Neural cell (in vitro differentiated cells): ENCODE data around the gene GPR84. TPM values are rescaled to one million over a fixed set of nuclear protein-coding genes. Genes with fewer than 3 reads are reported as not detected.
A peak's percentile ranks its signal among the peaks of the same experiment; 100 is the strongest.

Source experiments
- H2AFZ ChIP-seq: fragments of 200-600, 300-800 bp; sonication (generic), shearing (Covaris generic); 2 replicates; pipeline ENCODE4 v1.6.0; 2014; ENCODE audit warnings: low read depth, mild to moderate bottlenecking, antibody characterized with exemption, low read length, moderate library complexity
- H3F3A ChIP-seq: fragments of 200-600 bp; shearing (Covaris generic); 2 replicates; pipeline ENCODE4 v1.6.1; 2016; ENCODE audit warnings: mild to moderate bottlenecking, moderate library complexity, mixed read lengths, antibody characterized with exemption, low read length; ENCODE audit not compliant: insufficient read depth, poor library complexity, severe bottlenecking
- H3K27ac ChIP-seq: fragments of 200-600, 300-800 bp; sonication (generic), shearing (Covaris generic); 2 replicates; pipeline ENCODE4 v1.5.1; 2014; ENCODE audit warnings: mild to moderate bottlenecking, low read length, moderate library complexity
- H3K27me3 ChIP-seq: fragments of 300-800, 200-600 bp; sonication (generic), shearing (Covaris generic); 2 replicates; pipeline ENCODE4 v1.6.0; 2014; ENCODE audit warnings: mild to moderate bottlenecking, low read depth, low read length, moderate library complexity; ENCODE audit not compliant: insufficient read depth
- H3K36me3 ChIP-seq: fragments of 300-800, 200-600 bp; sonication (generic), shearing (Covaris generic); 2 replicates; pipeline ENCODE4 v1.5.1; 2014; ENCODE audit warnings: mild to moderate bottlenecking, antibody characterized with exemption, low read length, moderate library complexity; ENCODE audit not compliant: insufficient read depth
- H3K4me2 ChIP-seq: fragments of 300-800, 200-600 bp; sonication (generic), shearing (Covaris generic); 2 replicates; pipeline ENCODE4 v1.6.0; 2014; ENCODE audit warnings: mild to moderate bottlenecking, low read length
- H3K4me3 ChIP-seq: fragments of 300-800, 200-600 bp; sonication (generic), shearing (Covaris generic); 2 replicates; pipeline ENCODE4 v1.5.1; 2014; ENCODE audit warnings: mild to moderate bottlenecking, low read length, moderate library complexity
- H3K79me2 ChIP-seq: fragments of 200-600 bp; shearing (Covaris generic); replicated peaks from 2 replicates; pipeline ENCODE4 v1.6.0; 2014; ENCODE audit warnings: mild to moderate bottlenecking, low read length, moderate library complexity; ENCODE audit not compliant: insufficient read depth
- H3K9ac ChIP-seq: fragments of 300-800, 200-600 bp; sonication (generic), shearing (Covaris generic); 2 replicates; pipeline ENCODE4 v1.6.1; 2016; ENCODE audit warnings: mild to moderate bottlenecking, low read length, mixed read lengths
- H3K9me2 ChIP-seq: fragments of 200-600 bp; shearing (Covaris generic); 2 replicates; pipeline ENCODE4 v1.6.1; 2016; ENCODE audit warnings: mild to moderate bottlenecking, low read length, mixed read lengths; ENCODE audit not compliant: insufficient read depth
- H3K9me3 ChIP-seq: fragments of 200-600, 300-800 bp; sonication (generic), shearing (Covaris generic); 2 replicates; pipeline ENCODE4 v1.6.1; 2016; ENCODE audit warnings: mild to moderate bottlenecking, mixed run types, low read length, moderate library complexity, mixed read lengths
- H4K20me1 ChIP-seq: fragments of 200-600 bp; shearing (Covaris generic); 2 replicates; pipeline ENCODE4 v1.6.1; 2016; ENCODE audit warnings: mild to moderate bottlenecking, mixed run types; ENCODE audit not compliant: insufficient read depth
- CTCF ChIP-seq: fragments of 450-650 bp; IDR thresholded peaks from 2 replicates; pipeline ENCODE4 v1.5.1; 2014; ENCODE audit warnings: antibody characterized with exemption, mild to moderate bottlenecking, moderate library complexity; ENCODE audit not compliant: poor library complexity, severe bottlenecking
- EP300 ChIP-seq: fragments of 450-650 bp; conservative IDR thresholded peaks from 2 replicates; pipeline ENCODE4 v1.6.1; 2014; ENCODE audit warnings: antibody characterized with exemption, mild to moderate bottlenecking, moderate library complexity; ENCODE audit not compliant: poor library complexity, severe bottlenecking
- EZH2 ChIP-seq: fragments of 200-600, 300-800 bp; shearing (Covaris generic), sonication (generic); IDR thresholded peaks from 2 replicates; pipeline ENCODE4 v1.6.1; 2014; ENCODE audit warnings: antibody characterized with exemption, low read length, borderline replicate concordance, mild to moderate bottlenecking; ENCODE audit not compliant: insufficient read depth, poor library complexity, severe bottlenecking
- MXI1 ChIP-seq: fragments of 450-650 bp; conservative IDR thresholded peaks from 2 replicates; pipeline ENCODE4 v1.6.1; 2014; ENCODE audit warnings: antibody characterized with exemption, mild to moderate bottlenecking; ENCODE audit not compliant: poor library complexity, severe bottlenecking
- POLR2AphosphoS5 ChIP-seq: IDR thresholded peaks from 2 replicates; pipeline ENCODE4 v1.6.1; 2012
- RAD21 ChIP-seq: fragments of 450-650 bp; conservative IDR thresholded peaks from 2 replicates; pipeline ENCODE4 v1.6.1; 2014; ENCODE audit warnings: antibody characterized with exemption, mild to moderate bottlenecking, moderate library complexity
- SMC3 ChIP-seq: fragments of 450-650 bp; conservative IDR thresholded peaks from 2 replicates; pipeline ENCODE4 v1.6.1; 2014; ENCODE audit warnings: antibody characterized with exemption, mild to moderate bottlenecking, moderate library complexity; ENCODE audit not compliant: poor library complexity
- TAF1 ChIP-seq: IDR thresholded peaks from 2 replicates; pipeline ENCODE4 v1.6.1; 2012; ENCODE audit warnings: low read depth
- polyA plus RNA-seq: library from polyadenylated mRNA; depleted of rRNA; stranded (reverse); fragments of >200 nt; gene quantifications from 2 replicates; pipeline ENCODE4 v1.2.3, GENCODE V29; 2014
- TF ChIP-seq, protein P1 (sequence below): IDR thresholded peaks from 2 replicates; pipeline ENCODE4 v1.6.1; 2012; ENCODE audit warnings: borderline replicate concordance

GPR84 gene
- polyA plus RNA-seq, 1 donor from 2014 or later: not detected

GRCh38 chr12:54405106-54405505, 40.8 kb upstream of the GPR84 start:
- H3K79me2 ChIP-seq: no peaks in the 10 kb centered on the region
- no peak overlapping the region for H3K27ac ChIP-seq
- H3F3A ChIP-seq: no peaks in the 10 kb centered on the region
- H4K20me1 ChIP-seq: no peaks in the 10 kb centered on the region
- H3K27me3 ChIP-seq: no peaks in the 10 kb centered on the region
- no peaks in the 10 kb centered on the region for H3K36me3 ChIP-seq
- H2AFZ ChIP-seq: no peak overlapping the region
- H3K9me2 ChIP-seq: no peaks in the 10 kb centered on the region
- no peak overlapping the region for H3K9ac ChIP-seq
- no peaks in the 10 kb centered on the region for H3K9me3 ChIP-seq
- H3K4me3 ChIP-seq: no peak overlapping the region
- H3K4me2 ChIP-seq: no peak overlapping the region
- no peak for TF ChIP-seq CTCF
- TF ChIP-seq, protein P1, sequence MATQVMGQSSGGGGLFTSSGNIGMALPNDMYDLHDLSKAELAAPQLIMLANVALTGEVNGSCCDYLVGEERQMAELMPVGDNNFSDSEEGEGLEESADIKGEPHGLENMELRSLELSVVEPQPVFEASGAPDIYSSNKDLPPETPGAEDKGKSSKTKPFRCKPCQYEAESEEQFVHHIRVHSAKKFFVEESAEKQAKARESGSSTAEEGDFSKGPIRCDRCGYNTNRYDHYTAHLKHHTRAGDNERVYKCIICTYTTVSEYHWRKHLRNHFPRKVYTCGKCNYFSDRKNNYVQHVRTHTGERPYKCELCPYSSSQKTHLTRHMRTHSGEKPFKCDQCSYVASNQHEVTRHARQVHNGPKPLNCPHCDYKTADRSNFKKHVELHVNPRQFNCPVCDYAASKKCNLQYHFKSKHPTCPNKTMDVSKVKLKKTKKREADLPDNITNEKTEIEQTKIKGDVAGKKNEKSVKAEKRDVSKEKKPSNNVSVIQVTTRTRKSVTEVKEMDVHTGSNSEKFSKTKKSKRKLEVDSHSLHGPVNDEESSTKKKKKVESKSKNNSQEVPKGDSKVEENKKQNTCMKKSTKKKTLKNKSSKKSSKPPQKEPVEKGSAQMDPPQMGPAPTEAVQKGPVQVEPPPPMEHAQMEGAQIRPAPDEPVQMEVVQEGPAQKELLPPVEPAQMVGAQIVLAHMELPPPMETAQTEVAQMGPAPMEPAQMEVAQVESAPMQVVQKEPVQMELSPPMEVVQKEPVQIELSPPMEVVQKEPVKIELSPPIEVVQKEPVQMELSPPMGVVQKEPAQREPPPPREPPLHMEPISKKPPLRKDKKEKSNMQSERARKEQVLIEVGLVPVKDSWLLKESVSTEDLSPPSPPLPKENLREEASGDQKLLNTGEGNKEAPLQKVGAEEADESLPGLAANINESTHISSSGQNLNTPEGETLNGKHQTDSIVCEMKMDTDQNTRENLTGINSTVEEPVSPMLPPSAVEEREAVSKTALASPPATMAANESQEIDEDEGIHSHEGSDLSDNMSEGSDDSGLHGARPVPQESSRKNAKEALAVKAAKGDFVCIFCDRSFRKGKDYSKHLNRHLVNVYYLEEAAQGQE: no peak
- TF ChIP-seq POLR2AphosphoS5: no peak
- no peak for TF ChIP-seq EP300
- no peak for TF ChIP-seq EZH2
- TF ChIP-seq RAD21: no peak
- TF ChIP-seq TAF1: no peak
- no peak for TF ChIP-seq MXI1
- no peak for TF ChIP-seq SMC3

DNA sequence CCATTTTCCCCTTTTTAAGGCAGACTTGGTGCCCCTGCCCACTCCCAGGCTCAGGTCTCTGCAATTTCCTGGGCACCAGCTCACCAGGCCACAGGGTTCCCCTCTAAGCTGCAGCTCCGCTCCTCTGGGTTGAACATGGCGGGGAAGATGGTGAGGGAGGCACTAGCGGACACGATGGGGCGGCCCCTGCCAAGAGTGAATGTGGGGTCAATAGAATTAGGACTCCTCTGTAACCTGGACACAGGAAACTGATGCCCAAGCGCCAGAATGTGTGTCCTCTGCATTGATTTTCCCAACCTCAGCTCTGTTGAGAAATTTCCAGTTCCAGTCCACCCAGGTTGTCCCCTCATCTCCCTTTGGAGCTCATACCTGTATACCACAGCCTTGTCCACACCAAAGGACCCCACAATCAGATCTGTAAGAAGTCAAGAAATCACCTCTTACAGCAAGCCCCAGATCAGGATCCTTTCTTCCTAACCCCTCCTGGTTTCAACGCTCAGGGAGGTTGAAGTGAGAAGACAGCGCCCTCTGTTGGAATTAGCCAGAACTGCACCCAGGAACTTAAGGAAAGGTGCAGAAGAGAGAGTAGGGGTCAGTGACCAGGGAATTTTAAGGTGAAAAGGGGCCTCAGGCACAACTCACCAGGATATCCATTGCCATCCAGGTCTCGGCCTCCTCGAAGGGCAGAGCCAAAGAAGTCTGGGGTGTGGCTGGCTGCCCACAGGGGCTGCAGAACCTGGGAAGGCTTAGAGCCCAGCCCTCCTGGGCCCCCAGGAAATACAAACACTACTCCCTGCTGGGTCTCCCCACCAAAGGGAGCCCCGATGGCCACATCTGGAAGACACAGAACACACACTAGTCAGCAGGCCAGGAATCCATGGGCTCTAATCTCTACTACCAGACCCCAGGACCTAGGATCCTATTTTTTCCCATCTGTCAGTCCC, 40.0 kb upstream of the GPR84 start:
- Histone ChIP-seq H3K9me2 (no peaks in the 10 kb centered on the region), H3K36me3 (no peaks in the 10 kb centered on the region), H3K9me3 (no peaks in the 10 kb centered on the region), H4K20me1 (no peaks in the 10 kb centered on the region), H3K27me3 (no peaks in the 10 kb centered on the region), H3K4me2 (no peak overlapping the region), H3K4me3 (no peak overlapping the region), H3K9ac (no peak overlapping the region), H3K79me2 (no peaks in the 10 kb centered on the region), H3F3A (no peaks in the 10 kb centered on the region), H2AFZ (no peak overlapping the region), H3K27ac (no peak overlapping the region)
- TF ChIP-seq CTCF: peak; percentile 54
- no peak for TF ChIP-seq EZH2
